GM12878 (cell line): ENCODE results near the gene SLC5A10. TPM values are rescaled to one million over a fixed set of nuclear protein-coding genes. Genes with fewer than 3 reads are reported as not detected.

Experiments used
- BACH1 ChIP-seq: fragments of 450-650 bp; IDR thresholded peaks from 2 replicates; pipeline ENCODE4 v1.6.1; 2017; ENCODE audit warnings: mild to moderate bottlenecking, borderline replicate concordance
- BMI1 ChIP-seq: fragments of 450-650 bp; IDR thresholded peaks from 2 replicates; pipeline ENCODE4 v1.6.1; 2016; ENCODE audit warnings: mild to moderate bottlenecking, moderate library complexity, borderline replicate concordance
- CBX3 ChIP-seq: fragments of 200-600 bp; sonication (generic); IDR thresholded peaks from 2 replicates; pipeline ENCODE4 v1.6.1; 2016; ENCODE audit warnings: low read depth, borderline replicate concordance
- EED ChIP-seq: sonication (generic); IDR thresholded peaks from 2 replicates; pipeline ENCODE4 v1.6.1; 2016; ENCODE audit warnings: antibody characterized with exemption, low read depth
- EP300 ChIP-seq, 2 experiments: fragments of 150-350 bp in 1 of 2; IDR thresholded peaks; 2 replicates each; pipeline ENCODE4 v1.6.1; 2011 to 2012; ENCODE audit warnings: low read depth in 2 of 2, low read length in 2 of 2, borderline replicate concordance in 1 of 2, improper control_type of control experiment in 1 of 2, inconsistent platforms in 1 of 2; ENCODE audit not compliant: control insufficient read depth in 1 of 2
- JUND ChIP-seq: IDR thresholded peaks from 2 replicates; pipeline ENCODE4 v1.6.1; 2012; ENCODE audit warnings: low read depth, mild to moderate bottlenecking, low read length, improper control_type of control experiment, moderate library complexity
- NFIC ChIP-seq: IDR thresholded peaks from 2 replicates; pipeline ENCODE4 v1.6.1; 2012; ENCODE audit warnings: low read depth, mild to moderate bottlenecking, inconsistent platforms, low read length, moderate library complexity
- RAD51 ChIP-seq: fragments of 450-650 bp; IDR thresholded peaks from 2 replicates; pipeline ENCODE4 v1.6.1; 2016; ENCODE audit warnings: moderate library complexity, mild to moderate bottlenecking, inconsistent platforms
- RB1 ChIP-seq: fragments of 450-650 bp; formaldehyde crosslinking; IDR thresholded peaks from 2 replicates; pipeline ENCODE4 v1.6.1; 2017; ENCODE audit warnings: mild to moderate bottlenecking, borderline replicate concordance
- RELA ChIP-seq: fragments of 450-650 bp; IDR thresholded peaks from 2 replicates; pipeline ENCODE4 v1.8.0; 2014; ENCODE audit warnings: borderline replicate concordance; ENCODE audit not compliant: partially characterized antibody
- SMAD1 ChIP-seq: fragments of 450-650 bp; IDR thresholded peaks from 2 replicates; pipeline ENCODE4 v1.6.1; 2018; ENCODE audit warnings: mild to moderate bottlenecking, low read depth; ENCODE audit not compliant: partially characterized antibody
- polyA plus RNA-seq, 11 experiments: library from polyadenylated mRNA; depleted of rRNA in 4 of 11; unstranded in 6 of 11; stranded (reverse) in 5 of 11; fragments of >200 nt; fragmentation: Nextera tagmentation in 4 of 11; fragmentation: Illumina TruSeq in 1 of 11; extraction: Ambion mirVana in 4 of 11; extraction: Trizol in 1 of 11; gene quantifications; 1 replicate in 1 of 11; 2 replicates in 10 of 11; pipeline versions ENCODE4 v1.2.1 to v1.2.3, GENCODE V29; 2011 to 2016; ENCODE audit warnings: inconsistent platforms in 2 of 11, missing spikeins in 2 of 11, low read depth in 1 of 11
- total RNA-seq, 4 experiments: library from RNA; depleted of rRNA in 3 of 4; stranded (reverse); fragments of >200 nt in 3 of 4; fragmentation: Illumina TruSeq in 1 of 4; extraction: Trizol in 1 of 4; gene quantifications; 2 replicates each; pipeline versions ENCODE4 v1.2.1 to v1.2.3, GENCODE V29; 2013 to 2021
- TF ChIP-seq, protein P1 (sequence below): fragments of 150-350 bp; IDR thresholded peaks from 2 replicates; pipeline ENCODE4 v1.6.1; 2016; ENCODE audit warnings: low read depth, low read length
- TF ChIP-seq, protein P2 (sequence below): fragments of 450-650 bp; IDR thresholded peaks from 2 replicates; pipeline ENCODE4 v1.6.1; 2017; ENCODE audit warnings: mild to moderate bottlenecking, moderate library complexity
- TF ChIP-seq, protein P3 (sequence below), 3 experiments: IDR thresholded peaks in 2 of 3; conservative IDR thresholded peaks in 1 of 3; 2 replicates each; pipeline ENCODE4 v1.5.1; 2011; ENCODE audit warnings: low read depth in 3 of 3, low read length in 3 of 3, mild to moderate bottlenecking in 3 of 3, control low read depth in 2 of 3, moderate library complexity in 2 of 3, inconsistent platforms in 1 of 3, mixed read lengths in 1 of 3; ENCODE audit not compliant: control insufficient read depth in 2 of 3, insufficient read depth in 1 of 3; ENCODE audit errors: extremely low read depth in 1 of 3
- TF ChIP-seq, protein P4 (sequence below): fragments of 450-650 bp; IDR thresholded peaks from 2 replicates; pipeline ENCODE4 v1.6.1; 2018; ENCODE audit warnings: borderline replicate concordance, mild to moderate bottlenecking; ENCODE audit not compliant: partially characterized antibody

The SLC5A10 gene
- total and polyA plus RNA-seq, 10 of the 15 experiments (the other 5 are each of a cell fraction or from before 2014, with no cell fraction given): under 0.01 to 0.18 (median 0.07) TPM; not detected in 4

DNA sequence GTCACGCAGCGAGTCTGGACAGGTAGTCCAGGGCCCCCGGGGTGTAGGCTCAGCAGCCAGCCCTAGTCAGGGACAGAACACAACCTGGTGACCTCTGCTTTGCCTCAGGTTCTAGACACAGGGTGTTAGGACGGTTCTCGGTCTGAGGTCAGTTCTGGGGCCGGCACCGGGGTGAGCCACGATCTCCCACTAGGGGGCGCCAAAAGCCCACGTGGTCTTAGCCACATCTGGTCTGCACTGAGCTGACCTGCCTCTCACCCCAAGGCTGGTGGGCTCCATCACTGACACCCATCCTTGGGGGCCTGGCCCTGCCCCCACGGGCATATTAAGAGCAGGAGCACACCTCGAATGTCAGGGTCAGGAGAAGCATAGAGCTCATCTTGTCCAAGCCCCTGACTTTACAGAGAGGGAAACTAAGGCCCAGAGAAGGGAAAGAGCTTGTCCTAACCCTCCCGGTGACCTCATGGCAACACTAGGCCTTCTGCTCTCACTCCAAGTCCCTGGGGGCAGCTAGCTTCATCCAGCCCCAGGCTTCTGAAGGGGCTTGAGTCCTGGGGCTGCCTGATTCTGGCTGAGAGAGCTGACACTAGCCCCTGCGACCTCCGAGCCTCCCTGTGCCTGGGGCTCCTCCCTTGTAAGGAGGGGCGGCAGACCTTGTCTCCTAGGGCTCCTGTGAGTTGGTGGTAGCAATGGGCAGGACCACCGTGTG lies 9.0 kb downstream of the SLC5A10 start (continued):
- TF ChIP-seq BACH1 (0 out of 2 replicates have a peak, but pooled peaks have one; percentile 33), JUND (no peak), EP300 (IDR thresholded peaks at IDR 0.05; ENCODE audit: borderline replicate concordance in 1 of 2, control insufficient read depth in 1 of 2, low read depth in 2 of 2, low read length in 2 of 2) (no peak), SMAD1 (no peak), RELA (peak; percentile 46), EED (0 out of 2 replicates have a peak, but pooled peaks have one; percentile 32), CBX3 (no peak), RB1 (peak; percentile 56; the same call in 1 of the 2 replicates), RAD51 (peak; percentile 34; the same call in 1 of the 2 replicates), NFIC (no peak), BMI1 (no peak)
- TF ChIP-seq, protein P1, sequence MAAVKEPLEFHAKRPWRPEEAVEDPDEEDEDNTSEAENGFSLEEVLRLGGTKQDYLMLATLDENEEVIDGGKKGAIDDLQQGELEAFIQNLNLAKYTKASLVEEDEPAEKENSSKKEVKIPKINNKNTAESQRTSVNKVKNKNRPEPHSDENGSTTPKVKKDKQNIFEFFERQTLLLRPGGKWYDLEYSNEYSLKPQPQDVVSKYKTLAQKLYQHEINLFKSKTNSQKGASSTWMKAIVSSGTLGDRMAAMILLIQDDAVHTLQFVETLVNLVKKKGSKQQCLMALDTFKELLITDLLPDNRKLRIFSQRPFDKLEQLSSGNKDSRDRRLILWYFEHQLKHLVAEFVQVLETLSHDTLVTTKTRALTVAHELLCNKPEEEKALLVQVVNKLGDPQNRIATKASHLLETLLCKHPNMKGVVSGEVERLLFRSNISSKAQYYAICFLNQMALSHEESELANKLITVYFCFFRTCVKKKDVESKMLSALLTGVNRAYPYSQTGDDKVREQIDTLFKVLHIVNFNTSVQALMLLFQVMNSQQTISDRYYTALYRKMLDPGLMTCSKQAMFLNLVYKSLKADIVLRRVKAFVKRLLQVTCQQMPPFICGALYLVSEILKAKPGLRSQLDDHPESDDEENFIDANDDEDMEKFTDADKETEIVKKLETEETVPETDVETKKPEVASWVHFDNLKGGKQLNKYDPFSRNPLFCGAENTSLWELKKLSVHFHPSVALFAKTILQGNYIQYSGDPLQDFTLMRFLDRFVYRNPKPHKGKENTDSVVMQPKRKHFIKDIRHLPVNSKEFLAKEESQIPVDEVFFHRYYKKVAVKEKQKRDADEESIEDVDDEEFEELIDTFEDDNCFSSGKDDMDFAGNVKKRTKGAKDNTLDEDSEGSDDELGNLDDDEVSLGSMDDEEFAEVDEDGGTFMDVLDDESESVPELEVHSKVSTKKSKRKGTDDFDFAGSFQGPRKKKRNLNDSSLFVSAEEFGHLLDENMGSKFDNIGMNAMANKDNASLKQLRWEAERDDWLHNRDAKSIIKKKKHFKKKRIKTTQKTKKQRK: no peak
- TF ChIP-seq, protein P2, sequence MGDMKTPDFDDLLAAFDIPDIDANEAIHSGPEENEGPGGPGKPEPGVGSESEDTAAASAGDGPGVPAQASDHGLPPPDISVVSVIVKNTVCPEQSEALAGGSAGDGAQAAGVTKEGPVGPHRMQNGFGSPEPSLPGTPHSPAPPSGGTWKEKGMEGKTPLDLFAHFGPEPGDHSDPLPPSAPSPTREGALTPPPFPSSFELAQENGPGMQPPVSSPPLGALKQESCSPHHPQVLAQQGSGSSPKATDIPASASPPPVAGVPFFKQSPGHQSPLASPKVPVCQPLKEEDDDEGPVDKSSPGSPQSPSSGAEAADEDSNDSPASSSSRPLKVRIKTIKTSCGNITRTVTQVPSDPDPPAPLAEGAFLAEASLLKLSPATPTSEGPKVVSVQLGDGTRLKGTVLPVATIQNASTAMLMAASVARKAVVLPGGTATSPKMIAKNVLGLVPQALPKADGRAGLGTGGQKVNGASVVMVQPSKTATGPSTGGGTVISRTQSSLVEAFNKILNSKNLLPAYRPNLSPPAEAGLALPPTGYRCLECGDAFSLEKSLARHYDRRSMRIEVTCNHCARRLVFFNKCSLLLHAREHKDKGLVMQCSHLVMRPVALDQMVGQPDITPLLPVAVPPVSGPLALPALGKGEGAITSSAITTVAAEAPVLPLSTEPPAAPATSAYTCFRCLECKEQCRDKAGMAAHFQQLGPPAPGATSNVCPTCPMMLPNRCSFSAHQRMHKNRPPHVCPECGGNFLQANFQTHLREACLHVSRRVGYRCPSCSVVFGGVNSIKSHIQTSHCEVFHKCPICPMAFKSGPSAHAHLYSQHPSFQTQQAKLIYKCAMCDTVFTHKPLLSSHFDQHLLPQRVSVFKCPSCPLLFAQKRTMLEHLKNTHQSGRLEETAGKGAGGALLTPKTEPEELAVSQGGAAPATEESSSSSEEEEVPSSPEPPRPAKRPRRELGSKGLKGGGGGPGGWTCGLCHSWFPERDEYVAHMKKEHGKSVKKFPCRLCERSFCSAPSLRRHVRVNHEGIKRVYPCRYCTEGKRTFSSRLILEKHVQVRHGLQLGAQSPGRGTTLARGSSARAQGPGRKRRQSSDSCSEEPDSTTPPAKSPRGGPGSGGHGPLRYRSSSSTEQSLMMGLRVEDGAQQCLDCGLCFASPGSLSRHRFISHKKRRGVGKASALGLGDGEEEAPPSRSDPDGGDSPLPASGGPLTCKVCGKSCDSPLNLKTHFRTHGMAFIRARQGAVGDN: peak; percentile 32; the same call in 1 of the 2 replicates
- TF ChIP-seq, protein P3, sequence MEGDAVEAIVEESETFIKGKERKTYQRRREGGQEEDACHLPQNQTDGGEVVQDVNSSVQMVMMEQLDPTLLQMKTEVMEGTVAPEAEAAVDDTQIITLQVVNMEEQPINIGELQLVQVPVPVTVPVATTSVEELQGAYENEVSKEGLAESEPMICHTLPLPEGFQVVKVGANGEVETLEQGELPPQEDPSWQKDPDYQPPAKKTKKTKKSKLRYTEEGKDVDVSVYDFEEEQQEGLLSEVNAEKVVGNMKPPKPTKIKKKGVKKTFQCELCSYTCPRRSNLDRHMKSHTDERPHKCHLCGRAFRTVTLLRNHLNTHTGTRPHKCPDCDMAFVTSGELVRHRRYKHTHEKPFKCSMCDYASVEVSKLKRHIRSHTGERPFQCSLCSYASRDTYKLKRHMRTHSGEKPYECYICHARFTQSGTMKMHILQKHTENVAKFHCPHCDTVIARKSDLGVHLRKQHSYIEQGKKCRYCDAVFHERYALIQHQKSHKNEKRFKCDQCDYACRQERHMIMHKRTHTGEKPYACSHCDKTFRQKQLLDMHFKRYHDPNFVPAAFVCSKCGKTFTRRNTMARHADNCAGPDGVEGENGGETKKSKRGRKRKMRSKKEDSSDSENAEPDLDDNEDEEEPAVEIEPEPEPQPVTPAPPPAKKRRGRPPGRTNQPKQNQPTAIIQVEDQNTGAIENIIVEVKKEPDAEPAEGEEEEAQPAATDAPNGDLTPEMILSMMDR (IDR thresholded peaks at IDR 0.05 in 2 of 3, conservative IDR thresholded peaks at IDR 0.05 in 1 of 3; ENCODE audit: control insufficient read depth in 2 of 3, extremely low read depth in 1 of 3, insufficient read depth in 1 of 3, low read depth in 3 of 3, low read length in 3 of 3): peak; percentile 93 to 95 (median 95); a peak in 5 of 6 replicates
- TF ChIP-seq, protein P4, sequence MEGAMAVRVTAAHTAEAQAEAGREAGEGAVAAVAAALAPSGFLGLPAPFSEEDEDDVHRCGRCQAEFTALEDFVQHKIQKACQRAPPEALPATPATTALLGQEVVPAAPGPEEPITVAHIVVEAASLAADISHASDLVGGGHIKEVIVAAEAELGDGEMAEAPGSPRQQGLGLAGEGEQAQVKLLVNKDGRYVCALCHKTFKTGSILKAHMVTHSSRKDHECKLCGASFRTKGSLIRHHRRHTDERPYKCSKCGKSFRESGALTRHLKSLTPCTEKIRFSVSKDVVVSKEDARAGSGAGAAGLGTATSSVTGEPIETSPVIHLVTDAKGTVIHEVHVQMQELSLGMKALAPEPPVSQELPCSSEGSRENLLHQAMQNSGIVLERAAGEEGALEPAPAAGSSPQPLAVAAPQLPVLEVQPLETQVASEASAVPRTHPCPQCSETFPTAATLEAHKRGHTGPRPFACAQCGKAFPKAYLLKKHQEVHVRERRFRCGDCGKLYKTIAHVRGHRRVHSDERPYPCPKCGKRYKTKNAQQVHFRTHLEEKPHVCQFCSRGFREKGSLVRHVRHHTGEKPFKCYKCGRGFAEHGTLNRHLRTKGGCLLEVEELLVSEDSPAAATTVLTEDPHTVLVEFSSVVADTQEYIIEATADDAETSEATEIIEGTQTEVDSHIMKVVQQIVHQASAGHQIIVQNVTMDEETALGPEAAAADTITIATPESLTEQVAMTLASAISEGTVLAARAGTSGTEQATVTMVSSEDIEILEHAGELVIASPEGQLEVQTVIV: no peak
